Activated CD4-positive, alpha-beta T cell treated with anti-CD3 and anti-CD28 coated beads, Interleukin-2, amount 50 U/mL, for 24 hours (primary cell): ENCODE measurements around the gene KLHL25.
"Not testable (repeated sequence)": the region's sequence is repeated elsewhere in the genome, so short reads cannot be mapped to it uniquely, and the experiment has no call there.

Source experiments
- DNase-seq, 2 donors: peaks; one replicate each; pipeline ENCODE4 v3.0.0-alpha.2; 2020; ENCODE audit warnings: low read depth in 1 of 2, low spot score in 1 of 2

KLHL25 gene

DNA sequence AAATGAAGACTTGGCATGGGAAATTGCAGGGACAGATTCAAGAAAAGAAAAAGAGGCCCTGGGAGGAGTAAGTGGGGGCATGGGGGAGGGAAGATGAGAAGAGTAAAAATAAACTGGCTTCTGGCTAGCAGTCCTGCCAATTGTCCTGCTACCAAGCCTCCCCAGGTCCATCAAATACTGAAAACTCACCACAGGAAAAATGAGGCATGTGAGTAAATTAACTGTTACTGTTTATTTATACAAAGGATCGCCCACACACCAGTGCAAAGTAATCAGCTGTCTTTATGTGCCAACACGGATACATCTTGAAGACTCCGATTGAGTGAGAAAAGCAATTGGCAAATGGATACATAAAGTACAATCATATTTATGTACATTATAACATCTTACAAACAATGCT, 10.7 kb upstream of the KLHL25 start:
- no peak for DNase-seq

- DNase-seq = no peak
Measured at GRCh38 chr15:85804481-85805170, 9.9 kb upstream of the KLHL25 start.

- not testable (repeated sequence) for DNase-seq
Measured at GRCh38 chr15:85802617-85803016, 7.9 kb upstream of the KLHL25 start.

DNA sequence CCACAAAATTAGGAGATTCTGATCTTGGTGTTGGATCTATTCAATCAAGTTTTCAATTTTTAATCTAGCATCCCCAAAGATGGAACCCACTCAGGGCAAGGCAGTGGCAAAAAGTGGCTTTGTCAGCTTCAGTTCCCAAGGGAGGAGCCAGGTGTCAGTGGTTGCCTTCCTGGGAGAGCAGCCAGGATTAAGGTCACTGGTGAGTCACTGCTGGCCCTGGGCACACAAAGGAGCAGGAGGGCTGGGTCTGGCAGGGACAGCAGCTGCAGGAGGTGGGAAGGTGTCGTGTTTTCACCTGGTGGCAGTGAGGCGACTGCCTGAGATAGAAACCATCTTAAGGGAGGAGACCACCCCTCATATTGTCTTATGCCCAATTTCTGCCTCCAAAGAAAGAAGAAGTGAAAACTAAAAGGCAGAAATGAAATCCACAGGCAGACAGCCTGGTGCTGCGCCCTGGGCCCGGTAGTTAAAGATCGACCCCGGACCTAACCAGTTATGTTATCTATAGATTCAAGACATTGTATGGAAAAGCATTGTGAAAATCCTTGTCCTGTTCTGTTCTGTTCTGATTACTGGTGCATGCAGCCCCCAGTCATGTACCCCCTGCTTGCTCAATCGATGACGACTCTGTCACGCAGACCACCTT, 5.9 kb upstream of the KLHL25 start:
- no peak for DNase-seq

DNA sequence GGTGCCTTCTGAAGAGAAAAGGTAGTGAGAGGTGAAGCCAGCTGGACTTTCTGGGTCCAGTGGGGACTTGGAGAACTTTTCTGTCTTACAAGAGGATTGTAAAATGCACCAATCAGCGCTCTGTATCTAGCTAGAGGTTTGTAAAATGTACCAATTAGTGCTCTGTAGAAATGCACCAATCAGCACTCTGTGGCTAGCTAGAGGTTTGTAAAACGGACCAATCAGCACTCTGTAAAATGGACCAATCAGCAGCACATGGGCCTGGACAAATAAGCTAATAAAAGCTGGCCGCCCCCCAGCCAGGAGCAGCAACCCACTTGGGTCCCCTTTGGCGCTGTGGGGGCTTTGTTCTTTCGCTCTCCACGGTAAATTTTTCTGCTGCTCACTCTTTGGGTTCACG, 1.6 kb upstream of the KLHL25 start:
- not testable (repeated sequence) for DNase-seq

- no peak for DNase-seq
Measured at GRCh38 chr15:85795337-85796305, 896 bp upstream of the KLHL25 start.

DNA sequence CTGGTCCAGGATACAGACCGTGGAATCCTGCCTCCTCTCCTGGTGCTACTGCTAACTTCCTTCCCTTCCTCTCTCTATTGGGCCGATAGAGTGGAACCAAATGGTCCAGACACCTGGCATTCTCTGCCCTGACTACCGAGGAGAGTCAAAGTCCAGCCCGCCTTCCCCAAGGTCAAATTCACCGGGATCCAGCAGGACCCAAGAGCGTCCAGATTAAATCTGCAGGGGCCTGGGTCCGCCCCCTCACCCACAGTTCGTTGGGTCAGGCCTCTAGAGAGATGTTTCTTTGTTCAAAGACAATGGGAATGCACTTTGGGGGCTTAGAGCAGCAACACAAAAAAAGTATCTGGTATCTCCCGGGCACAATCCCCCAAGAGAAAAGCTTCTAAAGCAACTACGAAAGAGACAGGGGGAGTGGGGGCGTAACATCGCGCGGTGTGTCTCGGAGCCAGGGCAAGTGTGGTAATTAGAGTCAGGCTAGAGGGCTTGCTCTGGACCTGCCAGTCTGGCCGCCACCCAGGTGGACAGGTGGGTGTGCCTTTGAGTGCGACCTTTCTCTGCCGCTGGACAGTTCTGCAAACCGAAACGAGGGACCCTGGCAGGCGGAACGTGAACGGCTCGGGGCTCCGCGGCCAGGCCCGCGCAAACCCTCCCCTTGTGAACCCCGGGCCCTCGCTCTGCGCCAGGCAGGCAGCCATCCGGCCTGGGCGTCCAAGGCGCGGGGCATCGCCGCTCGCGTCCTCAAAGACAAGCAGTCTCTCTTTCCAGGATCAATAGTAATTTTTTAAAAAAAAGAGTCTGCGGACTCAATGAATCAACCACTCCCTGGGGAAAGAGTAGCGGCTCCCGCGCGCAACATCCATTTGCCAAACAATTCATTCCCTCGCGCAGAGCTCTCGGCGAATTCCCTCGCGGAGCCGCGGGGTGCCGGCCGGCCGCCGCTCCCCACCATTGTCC, 806 bp downstream of the KLHL25 start:
- peak in 1 of 2 donors; percentile 14 for DNase-seq

GRCh38 chr15:85792912-85793590, 1.7 kb downstream of the KLHL25 start:
- no peak for DNase-seq

DNA sequence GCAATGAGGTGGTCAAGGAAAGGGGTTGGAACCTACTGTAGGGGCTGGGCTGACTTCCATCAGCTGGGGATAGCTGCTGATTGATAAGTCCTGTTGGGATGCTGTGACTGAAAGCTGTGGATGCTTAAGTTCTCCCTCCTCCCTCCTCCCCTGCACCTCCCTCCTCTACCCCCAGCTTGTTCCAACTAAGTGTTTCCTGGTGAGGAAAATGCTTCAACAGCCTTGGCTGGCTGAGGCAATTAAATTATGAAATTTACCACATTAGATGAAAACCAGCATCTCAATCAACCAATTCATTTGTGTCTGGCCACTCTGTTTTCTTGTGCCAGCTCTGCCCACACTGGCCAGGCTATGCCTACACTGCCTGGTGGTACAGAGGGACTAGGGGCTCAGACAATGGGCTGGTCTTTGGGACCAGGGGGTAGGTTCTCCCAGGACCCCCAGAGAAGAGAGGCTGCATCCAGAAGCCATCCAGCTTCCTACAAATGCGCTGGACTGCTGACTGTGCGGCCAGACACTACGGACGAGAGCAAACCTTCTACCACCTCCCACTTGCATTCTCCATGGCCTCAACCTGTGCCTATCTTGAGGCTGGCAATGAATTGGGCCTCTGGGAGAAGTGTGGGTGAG, 2.5 kb downstream of the KLHL25 start:
- DNase-seq = no peak

GRCh38 chr15:85789496-85789875, 5.2 kb downstream of the KLHL25 start:
- DNase-seq = no peak

GRCh38 chr15:85788771-85789495, 5.8 kb downstream of the KLHL25 start:
- DNase-seq = no peak

- no peak for DNase-seq
Measured at GRCh38 chr15:85786781-85787114, 8.0 kb downstream of the KLHL25 start.

DNA sequence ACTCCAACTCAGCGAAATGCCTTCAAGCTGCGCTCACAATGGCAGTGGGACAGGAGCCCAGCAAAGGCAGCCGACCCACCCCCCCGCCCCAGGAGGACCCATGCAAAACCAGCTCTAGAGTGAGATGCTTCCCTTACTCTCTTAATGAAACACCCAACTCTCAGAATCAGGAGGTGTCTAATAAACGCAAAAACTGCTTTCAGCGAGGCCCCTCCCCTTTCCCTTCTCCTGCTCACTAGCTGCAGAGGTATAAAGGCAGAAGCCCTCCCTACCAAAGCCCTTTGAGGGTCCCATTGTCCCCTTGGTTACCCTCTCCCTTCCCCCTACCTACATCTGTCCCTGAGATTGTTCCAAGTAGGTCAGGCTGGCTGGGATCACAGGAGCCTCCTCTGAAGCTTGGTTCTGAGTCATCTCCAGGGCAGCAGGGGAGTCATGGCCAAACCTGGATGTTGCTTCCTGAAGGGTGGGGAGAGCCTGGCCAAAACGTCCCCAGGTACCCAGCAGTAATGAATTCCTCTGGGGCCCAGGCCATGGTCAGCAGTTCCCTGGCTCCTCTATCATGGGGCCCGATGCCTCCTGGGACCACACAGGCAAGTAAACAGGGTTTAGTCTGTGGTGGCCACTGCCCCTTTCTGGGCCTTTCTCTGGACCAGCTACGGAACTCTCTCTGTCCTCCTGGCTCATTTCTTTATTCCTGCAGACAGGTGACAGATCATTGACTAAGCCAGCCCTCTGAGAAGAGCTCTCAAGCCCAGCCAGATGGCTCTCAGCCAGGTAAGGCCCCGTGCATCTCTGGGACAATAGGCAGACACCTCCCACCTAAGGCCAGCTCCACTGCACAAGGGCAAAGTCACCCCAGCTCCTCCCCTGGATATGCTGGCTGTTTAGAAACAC, 8.6 kb downstream of the KLHL25 start:
- DNase-seq = no peak

DNA sequence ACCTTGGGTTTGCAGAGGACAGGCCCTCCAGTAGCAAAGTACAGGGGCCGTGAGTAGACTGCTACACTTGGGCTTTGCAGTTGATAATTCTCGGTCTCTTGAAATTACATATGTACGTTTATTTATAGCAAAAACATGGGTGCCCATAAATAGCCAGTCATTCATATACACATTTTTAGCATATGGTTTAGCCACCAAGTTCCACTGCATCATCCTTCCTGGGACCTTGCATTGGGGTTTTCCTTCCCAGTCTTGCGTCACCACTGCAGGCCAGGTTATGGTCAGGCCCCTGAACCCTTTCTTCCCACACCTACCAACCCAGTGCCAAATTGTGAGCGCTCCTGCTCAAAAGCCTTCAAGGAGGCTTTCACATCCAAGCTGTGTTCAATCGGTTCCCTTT, 12.7 kb downstream of the KLHL25 start:
- DNase-seq = no peak

DNA sequence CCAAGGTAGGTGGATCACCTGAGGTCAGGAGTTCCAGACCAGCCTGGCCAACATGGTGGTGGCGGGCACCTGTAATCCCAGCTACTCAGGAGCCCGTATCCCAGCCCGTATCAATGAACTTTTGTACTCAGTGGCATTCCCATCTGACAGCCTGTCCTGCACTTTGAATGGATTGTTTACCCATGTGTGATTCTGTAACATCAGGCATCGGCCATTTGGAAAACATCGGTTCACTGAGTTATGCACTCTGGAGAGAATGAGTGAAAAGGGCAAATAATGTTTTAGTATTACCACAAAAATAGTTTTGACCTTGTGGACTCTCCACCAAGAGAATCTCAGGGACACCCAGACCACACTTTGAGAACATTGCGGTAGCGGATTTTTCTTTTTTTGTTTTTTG, 13.6 kb downstream of the KLHL25 start:
- no peak for DNase-seq

GRCh38 chr15:85780225-85780985, 14.3 kb downstream of the KLHL25 start:
- DNase-seq = no peak

DNA sequence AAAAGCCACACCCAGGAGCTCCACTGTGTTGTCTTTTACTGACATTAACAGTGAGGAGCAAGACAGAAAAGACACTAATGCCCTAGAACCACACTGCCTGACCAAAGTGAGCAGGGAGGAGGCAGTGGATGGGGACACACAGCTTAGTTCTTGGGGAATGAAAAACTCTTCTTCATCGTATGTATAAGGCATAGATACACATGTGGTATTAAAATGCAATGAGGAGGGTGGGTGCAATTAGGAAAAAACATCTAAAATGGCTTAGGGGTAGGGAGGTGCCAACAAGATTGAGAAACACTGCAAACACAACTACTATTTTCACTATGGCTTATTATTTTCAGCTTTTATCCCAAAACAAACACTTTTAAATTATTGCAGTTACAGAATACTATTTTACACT, 15.5 kb downstream of the KLHL25 start:
- no peak for DNase-seq
